H1 (cell line): ENCODE results near the gene GNAO1. TPM values are rescaled to one million over a fixed set of nuclear protein-coding genes. Genes with fewer than 3 reads are reported as not detected.

ENCODE experiments used
- CHD1 ChIP-seq: IDR thresholded peaks from 2 replicates; pipeline ENCODE4 v1.6.1; 2012; ENCODE audit warnings: low read depth, low read length, improper control_type of control experiment
- CHD7 ChIP-seq: fragments of 300-600 bp; sonication (generic); IDR thresholded peaks from 2 replicates; pipeline ENCODE4 v1.7.1; 2012; ENCODE audit warnings: low read length, moderate library complexity, mild to moderate bottlenecking, inconsistent platforms; ENCODE audit not compliant: insufficient replicate concordance
- EGR1 ChIP-seq: IDR thresholded peaks from 2 replicates; pipeline ENCODE4 v1.6.1; 2011; ENCODE audit warnings: low read depth, low read length, borderline replicate concordance
- GABPA ChIP-seq: IDR thresholded peaks from 2 replicates; pipeline ENCODE4 v1.6.1; 2011; ENCODE audit warnings: mild to moderate bottlenecking, low read length, moderate library complexity, borderline replicate concordance; ENCODE audit not compliant: insufficient read depth
- ZNF274 ChIP-seq: IDR thresholded peaks from 2 replicates; pipeline ENCODE4 v1.7.0; 2012; ENCODE audit warnings: low read length, borderline replicate concordance; ENCODE audit errors: extremely low read depth
- polyA plus RNA-seq, 7 experiments: library from polyadenylated mRNA; depleted of rRNA in 3 of 7; stranded (reverse) in 5 of 7; unstranded in 2 of 7; fragments of >200 nt in 5 of 7; fragments of 200-250 nt in 2 of 7; gene quantifications; 1 replicate in 5 of 7; 2 replicates in 1 of 7; 4 replicates in 1 of 7; pipeline versions ENCODE4 v1.2.1 to v1.2.3, GENCODE V29; 2011 to 2013; ENCODE audit warnings: missing spikeins in 2 of 7, mixed read lengths in 2 of 7
- total RNA-seq: library from RNA; stranded (reverse); fragmentation: NEBNext Ultra II Directional; extraction: Animal tissue kit (Norgen Biotek cat#: 25700); gene quantifications from 2 replicates; pipeline ENCODE4 v1.2.1, GENCODE V29; 2021

GNAO1 gene
- total and polyA plus RNA-seq, 2 of the 8 experiments (the other 6 are each of a cell fraction or from before 2014, with no cell fraction given) = 6.7 to 34.4 TPM

DNA sequence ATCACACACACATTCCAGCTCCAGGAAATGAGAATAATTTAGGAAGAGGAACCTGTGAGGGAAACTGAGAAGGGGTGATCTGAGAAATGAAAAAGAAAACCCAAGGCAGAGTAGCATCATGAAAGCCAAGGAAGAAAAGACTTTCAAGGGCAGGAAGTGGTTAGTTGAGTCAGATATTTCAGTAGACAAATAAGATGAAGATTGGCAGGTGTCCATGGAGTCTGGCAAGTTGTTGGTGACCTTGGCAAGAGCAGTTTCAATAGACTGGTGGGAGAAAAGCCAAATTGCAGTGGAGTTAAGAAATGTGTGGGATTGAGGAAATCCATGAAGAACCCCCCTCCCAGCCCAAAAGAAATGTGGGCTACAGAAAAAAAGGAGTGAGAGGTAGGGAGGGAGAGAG lies 10.7 kb downstream of the GNAO1 start (continued):
- TF ChIP-seq CHD1 (no peak), CHD7 (no peak), EGR1 (no peak), GABPA (no peak), ZNF274 (no peak)
